Mesodermal cell (in vitro differentiated cells): ENCODE data around the gene ARHGEF5.

Experiments used
- H3K27ac ChIP-seq: 2 replicates; pipeline ENCODE4 v1.7.0; 2013; ENCODE audit warnings: mild to moderate bottlenecking, low read depth, low read length, moderate library complexity; ENCODE audit not compliant: severe bottlenecking
- H3K36me3 ChIP-seq: 2 replicates; pipeline ENCODE4 v1.7.1; 2013; ENCODE audit warnings: mild to moderate bottlenecking, low read length, moderate library complexity; ENCODE audit not compliant: control insufficient read depth, insufficient read depth
- H3K4me1 ChIP-seq: one replicate; pipeline ENCODE4 v1.7.1; 2013; ENCODE audit warnings: mild to moderate bottlenecking, low read length; ENCODE audit not compliant: insufficient read depth, control insufficient read depth, poor library complexity, severe bottlenecking
- H3K4me3 ChIP-seq: 2 replicates; pipeline ENCODE4 v1.7.0; 2013; ENCODE audit warnings: low read length, control low read depth, mild to moderate bottlenecking; ENCODE audit not compliant: insufficient read depth, poor library complexity, severe bottlenecking; ENCODE audit errors: extremely low read depth
- H3K9me3 ChIP-seq: 2 replicates; pipeline ENCODE4 v1.7.1; 2013; ENCODE audit warnings: mild to moderate bottlenecking, low read length, moderate library complexity; ENCODE audit not compliant: control insufficient read depth
- WGBS, 2 experiments: methylation state at CpG; one replicate each; pipeline ENCODE4 v1.1.5; 2013; ENCODE audit warnings: missing lambda C conversion rate in 2 of 2; ENCODE audit not compliant: insufficient coverage in 2 of 2; 5-methylcytosine and 5-hydroxymethylcytosine counted together

Gene ARHGEF5

GRCh38 chr7:144384555-144385245 lies 29.5 kb downstream of the ARHGEF5 start:
- WGBS, 2 experiments, result 48 to 59% methylated on average over 9 to 11 of the region's 12 CpGs
- H3K27ac ChIP-seq, result peak overlapping the region; percentile 88
- H3K36me3 ChIP-seq, result peaks cover under 1% of the 10 kb centered on the region
- peak overlapping the region; percentile 3 for H3K4me3 ChIP-seq
- no peaks in the 10 kb centered on the region for H3K9me3 ChIP-seq
- H3K4me1 ChIP-seq, result peaks cover 5% of the 10 kb centered on the region

- H3K4me3 ChIP-seq, result no peak overlapping the region
- no peak overlapping the region for H3K27ac ChIP-seq
- no peaks in the 10 kb centered on the region for H3K9me3 ChIP-seq
- peaks cover 5% of the 10 kb centered on the region for H3K4me1 ChIP-seq
- H3K36me3 ChIP-seq, result no peaks in the 10 kb centered on the region
These were observed 31.5 kb downstream of the ARHGEF5 start for GRCh38 chr7:144386741-144387140.

- no peak overlapping the region for H3K4me3 ChIP-seq
- H3K9me3 ChIP-seq, result no peaks in the 10 kb centered on the region
- 84 to 86% methylated on average over 3 to 4 of the region's 5 CpGs for WGBS, 2 experiments
- no peaks in the 10 kb centered on the region for H3K36me3 ChIP-seq
- no peak overlapping the region for H3K27ac ChIP-seq
- peaks cover 5% of the 10 kb centered on the region for H3K4me1 ChIP-seq
These were observed 33.7 kb downstream of the ARHGEF5 start for GRCh38 chr7:144388950-144389349.

- no peak overlapping the region for H3K27ac ChIP-seq
- no peaks in the 10 kb centered on the region for H3K9me3 ChIP-seq
- 68 to 87% methylated on average over 2 to 4 of the region's 7 CpGs for WGBS, 2 experiments
- no peaks in the 10 kb centered on the region for H3K36me3 ChIP-seq
- no peak overlapping the region for H3K4me3 ChIP-seq
- H3K4me1 ChIP-seq, result no peaks in the 10 kb centered on the region
These were observed 35.3 kb downstream of the ARHGEF5 start for GRCh38 chr7:144390481-144390880.

GRCh38 chr7:144391014-144391413 lies 35.8 kb downstream of the ARHGEF5 start:
- no peak overlapping the region for H3K27ac ChIP-seq
- no peaks in the 10 kb centered on the region for H3K36me3 ChIP-seq
- H3K4me1 ChIP-seq, result no peaks in the 10 kb centered on the region
- H3K4me3 ChIP-seq, result no peak overlapping the region
- no peaks in the 10 kb centered on the region for H3K9me3 ChIP-seq
- 94 to 100% methylated on average over 2 to 3 of the region's 4 CpGs for WGBS, 2 experiments

- no peak overlapping the region for H3K27ac ChIP-seq
- H3K9me3 ChIP-seq, result no peaks in the 10 kb centered on the region
- H3K4me1 ChIP-seq, result no peaks in the 10 kb centered on the region
- no peaks in the 10 kb centered on the region for H3K36me3 ChIP-seq
- no peak overlapping the region for H3K4me3 ChIP-seq
- WGBS, 2 experiments, result 39% methylated on average over 6 to 7 of the region's 8 CpGs
These were observed 36.6 kb downstream of the ARHGEF5 start for GRCh38 chr7:144391823-144392255.

GRCh38 chr7:144397086-144397485 lies 41.9 kb downstream of the ARHGEF5 start:
- Histone ChIP-seq H3K4me3 (no peak overlapping the region), H3K36me3 (no peaks in the 10 kb centered on the region), H3K4me1 (no peaks in the 10 kb centered on the region), H3K27ac (no peak overlapping the region), H3K9me3 (no peaks in the 10 kb centered on the region)
- WGBS, 2 experiments, result 86 to 88% methylated on average over 2 to 4 of the region's 4 CpGs

GRCh38 chr7:144398291-144398690 lies 43.1 kb downstream of the ARHGEF5 start:
- no peak overlapping the region for H3K27ac ChIP-seq
- WGBS, 2 experiments, result 87 to 95% methylated on average over 6 to 8 of the region's 9 CpGs
- H3K36me3 ChIP-seq, result no peaks in the 10 kb centered on the region
- H3K4me3 ChIP-seq, result no peak overlapping the region
- H3K9me3 ChIP-seq, result no peaks in the 10 kb centered on the region
- no peaks in the 10 kb centered on the region for H3K4me1 ChIP-seq

- no peak overlapping the region for H3K27ac ChIP-seq
- H3K36me3 ChIP-seq, result no peaks in the 10 kb centered on the region
- no peaks in the 10 kb centered on the region for H3K9me3 ChIP-seq
- no peaks in the 10 kb centered on the region for H3K4me1 ChIP-seq
- H3K4me3 ChIP-seq, result no peak overlapping the region
- 90 to 100% methylated on average over 2 to 5 of the region's 6 CpGs for WGBS, 2 experiments
These were observed 43.7 kb downstream of the ARHGEF5 start for GRCh38 chr7:144398911-144399310.

- H3K27ac ChIP-seq, result no peak overlapping the region
- no peaks in the 10 kb centered on the region for H3K36me3 ChIP-seq
- H3K4me3 ChIP-seq, result no peak overlapping the region
- H3K9me3 ChIP-seq, result no peaks in the 10 kb centered on the region
- no peaks in the 10 kb centered on the region for H3K4me1 ChIP-seq
- WGBS, 2 experiments, result 84 to 91% methylated on average over 7 of the region's 11 CpGs
These were observed 44.7 kb downstream of the ARHGEF5 start for GRCh38 chr7:144399946-144400345.

GRCh38 chr7:144401490-144401889 lies 46.3 kb downstream of the ARHGEF5 start:
- Histone ChIP-seq H3K36me3 (no peaks in the 10 kb centered on the region), H3K4me1 (no peaks in the 10 kb centered on the region), H3K4me3 (no peak overlapping the region), H3K9me3 (no peaks in the 10 kb centered on the region), H3K27ac (no peak overlapping the region)
- WGBS, 2 experiments, result 89 to 95% methylated on average over 2 to 4 of the region's 5 CpGs
